IMR-90 (cell line): ENCODE results near the gene RIPOR2. TPM values are rescaled to one million over a fixed set of nuclear protein-coding genes. Genes with fewer than 3 reads are reported as not detected.
A peak's percentile ranks its signal among the peaks of the same experiment; 100 is the strongest.

Experiments used
- ATAC-seq: fragments of 200-7000 bp; cut with Tn5 transposase; 2 replicates; pipeline ENCODE4 v1.9.1; 2020; ENCODE audit warnings: low read depth, mild to moderate bottlenecking, moderate library complexity
- BruUV-seq: library from RNA; stranded (reverse); fragments of 400-500 nt; replicated peaks from 2 replicates; lab custom pipeline; 2021; lab: Mats Ljungman, UMichigan
- CTCF ChIA-PET: fragments of 300-600 bp; formaldehyde crosslinking; extraction: SDS; loops from one replicate; lab custom pipeline; 2021; ENCODE audit warnings: antibody characterized with exemption; lab: Yijun Ruan, JAX
- POLR2A ChIA-PET: fragments of 300-600 bp; sonication (Branson Sonifier 250); formaldehyde crosslinking; loops from one replicate; lab custom pipeline; 2022; ENCODE audit warnings: antibody characterized with exemption; ENCODE audit not compliant: unreplicated experiment; lab: Charles Lee
- DNase-seq: peaks from one replicate; pipeline ENCODE4 v3.0.0; 2013
- H2AFZ ChIP-seq: replicated peaks from 2 replicates; pipeline ENCODE3; 2013; ENCODE audit warnings: low read length, mild to moderate bottlenecking; ENCODE audit not compliant: poor library complexity
- H2AK5ac ChIP-seq: 2 replicates; pipeline ENCODE4 v1.6.1; 2013; ENCODE audit warnings: low read depth, low read length, inconsistent platforms
- H2AK9ac ChIP-seq: replicated peaks from 2 replicates; pipeline ENCODE3; 2013; ENCODE audit warnings: mild to moderate bottlenecking, low read depth, low read length, moderate library complexity; ENCODE audit not compliant: poor library complexity
- H2BK120ac ChIP-seq: 2 replicates; pipeline ENCODE4 v1.6.1; 2013; ENCODE audit warnings: low read depth, low read length, inconsistent platforms
- H2BK15ac ChIP-seq: 3 replicates; pipeline ENCODE4 v1.6.1; 2013; ENCODE audit warnings: low read depth, low read length, inconsistent platforms
- H2BK20ac ChIP-seq: 2 replicates; pipeline ENCODE4 v1.6.1; 2013; ENCODE audit warnings: low read depth, mild to moderate bottlenecking, inconsistent platforms, low read length, moderate library complexity
- H2BK5ac ChIP-seq: 2 replicates; pipeline ENCODE4 v1.6.1; 2013; ENCODE audit warnings: mild to moderate bottlenecking, low read depth, low read length, inconsistent platforms; ENCODE audit not compliant: poor library complexity, severe bottlenecking
- H3K14ac ChIP-seq: replicated peaks from 2 replicates; pipeline ENCODE4 v1.6.1; 2013; ENCODE audit warnings: low read depth, low read length, inconsistent platforms
- H3K18ac ChIP-seq: 2 replicates; pipeline ENCODE4 v1.6.1; 2013; ENCODE audit warnings: low read depth, low read length, control low read depth
- H3K23ac ChIP-seq: 2 replicates; pipeline ENCODE4 v1.6.1; 2013; ENCODE audit warnings: low read depth, low read length, inconsistent platforms
- H3K27ac ChIP-seq: 2 replicates; pipeline ENCODE4 v1.5.1; 2013; ENCODE audit warnings: mild to moderate bottlenecking, control low read depth, low read length; ENCODE audit not compliant: insufficient read depth
- H3K27me3 ChIP-seq: 2 replicates; pipeline ENCODE4 v1.6.1; 2013; ENCODE audit warnings: low read length; ENCODE audit not compliant: control insufficient read depth, insufficient read depth
- H3K36me3 ChIP-seq: 2 replicates; pipeline ENCODE4 v1.6.1; 2013; ENCODE audit warnings: low read length, mixed read lengths; ENCODE audit not compliant: control insufficient read depth, insufficient read depth
- H3K4ac ChIP-seq: 2 replicates; pipeline ENCODE4 v1.6.1; 2013; ENCODE audit warnings: low read depth, low read length, inconsistent platforms
- H3K4me1 ChIP-seq: 2 replicates; pipeline ENCODE4 v1.6.1; 2013; ENCODE audit warnings: low read length, mixed read lengths; ENCODE audit not compliant: control insufficient read depth, insufficient read depth
- H3K4me2 ChIP-seq: 2 replicates; pipeline ENCODE4 v1.6.1; 2013; ENCODE audit warnings: low read depth, mild to moderate bottlenecking, control low read depth, low read length, moderate library complexity
- H3K4me3 ChIP-seq: 2 replicates; pipeline ENCODE4 v1.5.1; 2013; ENCODE audit warnings: low read depth, mild to moderate bottlenecking, control low read depth, low read length, moderate library complexity; ENCODE audit not compliant: insufficient read depth
- H3K56ac ChIP-seq: 2 replicates; pipeline ENCODE4 v1.6.1; 2013; ENCODE audit warnings: low read length, inconsistent platforms; ENCODE audit not compliant: insufficient read depth; ENCODE audit errors: extremely low read depth
- H3K79me1 ChIP-seq, 2 experiments: 2 replicates each; pipeline ENCODE4 v1.6.1; 2013; ENCODE audit warnings: low read length in 2 of 2, inconsistent platforms in 1 of 2, low read depth in 1 of 2
- H3K9ac ChIP-seq: 2 replicates; pipeline ENCODE4 v1.6.1; 2013; ENCODE audit warnings: low read depth, low read length, control low read depth
- H3K9me1 ChIP-seq: 2 replicates; pipeline ENCODE4 v1.6.1; 2013; ENCODE audit warnings: low read length, inconsistent platforms; ENCODE audit not compliant: insufficient read depth
- H3K9me3 ChIP-seq: 2 replicates; pipeline ENCODE4 v1.6.1; 2013; ENCODE audit warnings: low read length; ENCODE audit not compliant: control insufficient read depth, insufficient read depth
- H4K20me1 ChIP-seq: 2 replicates; pipeline ENCODE4 v1.6.1; 2013; ENCODE audit warnings: low read length, inconsistent platforms; ENCODE audit not compliant: insufficient read depth
- H4K5ac ChIP-seq: 2 replicates; pipeline ENCODE4 v1.6.1; 2013; ENCODE audit warnings: mild to moderate bottlenecking, low read depth, low read length, control low read depth
- H4K8ac ChIP-seq, 2 experiments: 2 replicates each; pipeline ENCODE4 v1.6.1; 2013; ENCODE audit warnings: low read depth in 2 of 2, low read length in 2 of 2, control low read depth in 1 of 2, inconsistent platforms in 1 of 2
- H4K91ac ChIP-seq: 2 replicates; pipeline ENCODE4 v1.6.1; 2013; ENCODE audit warnings: low read depth, low read length, inconsistent platforms; ENCODE audit not compliant: insufficient read depth
- BHLHE40 ChIP-seq: fragments of 150-350 bp; IDR thresholded peaks from 2 replicates; pipeline ENCODE4 v1.6.1; 2016; ENCODE audit warnings: mild to moderate bottlenecking, low read depth, low read length
- CEBPB ChIP-seq: IDR thresholded peaks from 2 replicates; pipeline ENCODE4 v1.6.1; 2012; ENCODE audit warnings: low read depth, low read length, improper control_type of control experiment
- CHD1 ChIP-seq: IDR thresholded peaks from 2 replicates; pipeline ENCODE4 v1.6.1; 2012; ENCODE audit warnings: low read depth, low read length, improper control_type of control experiment
- CTCF ChIP-seq: conservative IDR thresholded peaks from 2 replicates; pipeline ENCODE4 v1.5.1; 2012; ENCODE audit warnings: mild to moderate bottlenecking, low read depth, low read length, improper control_type of control experiment
- MAFK ChIP-seq: IDR thresholded peaks from 2 replicates; pipeline ENCODE4 v1.6.1; 2012; ENCODE audit warnings: low read depth, low read length, improper control_type of control experiment
- MAZ ChIP-seq: IDR thresholded peaks from 2 replicates; pipeline ENCODE4 v1.6.1; 2012; ENCODE audit warnings: low read depth, mild to moderate bottlenecking, low read length, improper control_type of control experiment, moderate library complexity, borderline replicate concordance
- MXI1 ChIP-seq: IDR thresholded peaks from 2 replicates; pipeline ENCODE4 v1.6.1; 2012; ENCODE audit warnings: low read depth, mild to moderate bottlenecking, low read length, moderate library complexity, borderline replicate concordance
- NFE2L2 ChIP-seq: fragments of 150-350 bp; IDR thresholded peaks from 2 replicates; pipeline ENCODE4 v1.6.1; 2016; ENCODE audit warnings: low read depth, mild to moderate bottlenecking, low read length
- POLR2A ChIP-seq: IDR thresholded peaks from 2 replicates; pipeline ENCODE4 v1.6.1; 2012; ENCODE audit warnings: mild to moderate bottlenecking, low read depth, low read length
- RAD21 ChIP-seq: IDR thresholded peaks from 2 replicates; pipeline ENCODE4 v1.6.1; 2012; ENCODE audit warnings: low read length, improper control_type of control experiment
- RCOR1 ChIP-seq: IDR thresholded peaks from 2 replicates; pipeline ENCODE4 v1.6.1; 2012; ENCODE audit warnings: mild to moderate bottlenecking, low read length, improper control_type of control experiment; ENCODE audit not compliant: insufficient replicate concordance
- RFX5 ChIP-seq: IDR thresholded peaks from 2 replicates; pipeline ENCODE4 v1.8.0; 2012; ENCODE audit warnings: low read depth, mild to moderate bottlenecking, low read length, moderate library complexity
- SMC3 ChIP-seq: fragments of 150-350 bp; IDR thresholded peaks from 2 replicates; pipeline ENCODE4 v1.6.1; 2016; ENCODE audit warnings: low read depth, mild to moderate bottlenecking, antibody characterized with exemption, low read length, moderate library complexity
- USF2 ChIP-seq: fragments of 150-350 bp; IDR thresholded peaks from 2 replicates; pipeline ENCODE4 v1.6.1; 2017; ENCODE audit warnings: mild to moderate bottlenecking, antibody characterized with exemption, low read length, low read depth
- WGBS, 2 experiments: methylation state at CpG; one replicate each; pipeline versions ENCODE4 v1.1.5 to v1.1.7; 2013; ENCODE audit warnings: missing lambda C conversion rate in 2 of 2; ENCODE audit not compliant: insufficient read length in 1 of 2; ENCODE audit errors: extremely low coverage in 2 of 2; 5-methylcytosine and 5-hydroxymethylcytosine counted together
- dilution Hi-C: fragments of 300-500 bp; cut with HindIII; formaldehyde crosslinking; loops from one replicate; pipeline ENCODE4 v1.14.3; 2018; ENCODE audit warnings: low sequenced_read_pairs; ENCODE audit not compliant: unreplicated experiment
- in situ Hi-C: fragments of 300-500 bp; cut with MboI; formaldehyde crosslinking; loops from 3 replicates; pipeline ENCODE4 v1.14.3; 2019; ENCODE audit warnings: low sequenced_read_pairs, inconsistent platforms, mixed read lengths
- intact Hi-C: fragments of 100-400 bp; cut with micrococcal nuclease; formaldehyde crosslinking; loops from 2 replicates; pipeline ENCODE4 v1.10.0; 2022
- polyA plus RNA-seq, 3 experiments: library from polyadenylated mRNA; depleted of rRNA; stranded (reverse); fragments of >200 nt; gene quantifications; 2 replicates each; pipeline ENCODE4 v1.2.3, GENCODE V29; 2012; ENCODE audit warnings: low replicate concordance in 1 of 3
- total RNA-seq: library from RNA; depleted of rRNA; stranded (reverse); fragments of >200 nt; gene quantifications from 2 replicates; pipeline ENCODE4 v1.2.3, GENCODE V29; 2012

RIPOR2 gene
- total and polyA plus RNA-seq, 2 of the 4 experiments (the other 2 are of a cell fraction) = 1.1 to 1.2 TPM

- dilution Hi-C loops = no loop called here
- CTCF ChIA-PET = interaction anchor here (0.7 to 1.1 kb wide), 3 partner anchors 14 to 186 kb away, joined by 3 to 6 read pairs (median 4); no protein-coding TSS in a partner anchor
These were observed 168.9 kb downstream of the RIPOR2 start for GRCh38 chr6:24766680-24767462.

More at GRCh38 chr6:24766680-24767462, 168.9 kb downstream of the RIPOR2 start:
- in situ Hi-C loops (loop anchor here (5.0 kb wide), 1 partner anchor 55 kb away; no protein-coding TSS in a partner anchor), intact Hi-C loops (loop anchor here (1.0 to 10.0 kb wide), 3 partner anchors 46 to 482 kb away; no protein-coding TSS in a partner anchor)
- no peak overlapping the region for H3K4me2 ChIP-seq
- H4K5ac ChIP-seq = no peak overlapping the region
- no peak overlapping the region for H4K91ac ChIP-seq
- no peak overlapping the region for H4K8ac ChIP-seq
- H2BK20ac ChIP-seq = no peak overlapping the region
- H3K14ac ChIP-seq = no peak overlapping the region
- H3K4ac ChIP-seq = no peak overlapping the region
- no peak overlapping the region for H2BK120ac ChIP-seq
- no peaks in the 10 kb centered on the region for H3K9me3 ChIP-seq
- no peak overlapping the region for H3K9ac ChIP-seq
- DNase-seq (peak; percentile 49), ATAC-seq (peak; percentile 75)
- no peaks in the 10 kb centered on the region for H3K79me1 ChIP-seq
- no peak overlapping the region for H2AFZ ChIP-seq
- TF ChIP-seq RAD21 = peak; percentile 73
- TF ChIP-seq BHLHE40 = no peak
- TF ChIP-seq CEBPB = no peak
- no peak for TF ChIP-seq NFE2L2
- TF ChIP-seq CTCF = peak; percentile 68
- TF ChIP-seq SMC3 = peak; percentile 57
- no peak for TF ChIP-seq POLR2A
- TF ChIP-seq MAFK = no peak
- TF ChIP-seq MAZ = no peak
- no peak for TF ChIP-seq CHD1
- TF ChIP-seq MXI1 = no peak
- no peak for TF ChIP-seq RFX5
- no peak for TF ChIP-seq USF2
- TF ChIP-seq RCOR1 = no peak
- no peak overlapping the region for H2BK15ac ChIP-seq
- H3K56ac ChIP-seq = no peak overlapping the region
- H4K20me1 ChIP-seq = no peaks in the 10 kb centered on the region
- H3K18ac ChIP-seq = no peak overlapping the region
- no peak overlapping the region for H2BK5ac ChIP-seq
- H3K4me1 ChIP-seq = peaks cover 2% of the 10 kb centered on the region; the same call in 1 of the 2 replicates
- BruUV-seq = no TSS peak
- H2AK5ac ChIP-seq = no peak overlapping the region
- no peak overlapping the region for H3K23ac ChIP-seq
- no peak overlapping the region for H3K4me3 ChIP-seq
- no peak overlapping the region for H3K27ac ChIP-seq
- no peak overlapping the region for H2AK9ac ChIP-seq
- H3K36me3 ChIP-seq = no peaks in the 10 kb centered on the region
- H3K27me3 ChIP-seq = no peaks in the 10 kb centered on the region
- no CpG with 5 or more reads among the region's 9 CpGs for WGBS, 2 experiments
- POLR2A ChIA-PET = no interaction called here
- no peaks in the 10 kb centered on the region; the same call in 1 of the 2 replicates for H3K9me1 ChIP-seq
